Prostate gland (tissue), 2 donors: ENCODE results near the gene CCDC78. TPM values are rescaled to one million over a fixed set of nuclear protein-coding genes. Genes with fewer than 3 reads are reported as not detected.
A peak's percentile ranks its signal among the peaks of the same experiment; 100 is the strongest.
"Not testable (repeated sequence)": the region's sequence is repeated elsewhere in the genome, so short reads cannot be mapped to it uniquely, and the experiment has no call there.

Source experiments
- DNase-seq: peaks from one replicate; pipeline ENCODE4 v3.0.0-alpha.2; 2019; ENCODE audit warnings: low spot score
- H3K27ac ChIP-seq, 2 donors: fragments of 200-600 bp; sonication (generic); 2 replicates each; pipeline ENCODE4 v1.5.1; 2017 to 2019
- H3K27me3 ChIP-seq: fragments of 200-600 bp; sonication (generic); replicated peaks from 2 replicates; pipeline ENCODE4 v1.5.1; 2019; ENCODE audit not compliant: insufficient read depth
- H3K36me3 ChIP-seq, 2 donors: fragments of 200-600 bp; sonication (generic); 1 replicate in 1 of 2; 2 replicates in 1 of 2; pipeline versions ENCODE4 v1.5.1 to v1.8.1; 2017 to 2019
- H3K4me1 ChIP-seq: fragments of 200-600 bp; sonication (generic); replicated peaks from 2 replicates; pipeline ENCODE4 v1.5.1; 2019
- H3K4me3 ChIP-seq, 2 donors: fragments of 200-600 bp; sonication (generic); 2 replicates each; pipeline ENCODE4 v1.5.1; 2017 to 2019
- H3K9me3 ChIP-seq: fragments of 200-600 bp; sonication (generic); 2 replicates; pipeline ENCODE4 v1.5.1; 2017
- POLR2A ChIP-seq: fragments of 450-650 bp; IDR thresholded peaks from one replicate; pipeline ENCODE4 v1.6.1; 2016; ENCODE audit warnings: antibody characterized with exemption, mild to moderate bottlenecking
- POLR2AphosphoS5 ChIP-seq: sonication (generic); formaldehyde crosslinking; IDR thresholded peaks from one replicate; pipeline ENCODE4 v1.6.1; 2017; ENCODE audit warnings: antibody characterized with exemption
- WGBS: methylation state at CpG from one replicate; pipeline ENCODE4 v1.1.5; 2018; 5-methylcytosine and 5-hydroxymethylcytosine counted together
- intact Hi-C: fragments of 100-400 bp; cut with DNase I; formaldehyde crosslinking; loops from one replicate; pipeline ENCODE4 v1.14.2; 2022
- total RNA-seq, 2 donors: library from RNA; depleted of rRNA; stranded (reverse); fragments of >200 nt; gene quantifications; one replicate each; pipeline ENCODE4 v1.1.0, GENCODE V29; 2016
- TF ChIP-seq, protein P1 (sequence below), 4 experiments: fragments of 200-600 bp in 2 of 4; fragments of 450-650 bp in 2 of 4; sonication (generic) in 2 of 4; IDR thresholded peaks; 1 replicate in 3 of 4; 2 replicates in 1 of 4; pipeline ENCODE4 v1.5.1; 2016 to 2019; ENCODE audit warnings: antibody characterized with exemption in 4 of 4, mild to moderate bottlenecking in 2 of 4, moderate library complexity in 2 of 4

CCDC78 gene
- total RNA-seq, 2 donors from 2014 or later, result 2.3 to 3.0 TPM

DNA sequence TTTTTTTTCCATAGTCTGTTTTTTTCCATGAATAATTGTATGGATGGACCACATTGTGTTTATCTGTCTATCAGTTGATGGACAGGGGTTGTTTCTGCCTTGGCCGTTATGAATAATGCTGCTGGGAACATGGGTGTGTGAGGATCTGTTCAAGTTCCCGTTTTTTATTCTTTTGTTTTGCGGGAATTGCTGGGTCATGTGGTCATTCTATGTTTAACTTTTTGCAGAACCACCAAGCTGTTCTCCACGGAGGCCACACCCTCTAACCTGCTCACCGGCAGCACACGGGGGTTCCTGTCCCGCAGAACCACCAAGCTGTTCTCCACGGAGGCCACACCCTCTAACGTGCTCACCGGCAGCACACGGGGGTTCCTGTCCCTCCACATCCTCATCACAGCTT is 28.4 kb upstream of the CCDC78 start:
- no peak overlapping the region for H3K4me3 ChIP-seq
- DNase-seq, result no peak
- 40% methylated on average over 11 of the region's 11 CpGs for WGBS
- intact Hi-C loops, result no loop called here
- no peak for TF ChIP-seq POLR2A
- TF ChIP-seq, protein P1, sequence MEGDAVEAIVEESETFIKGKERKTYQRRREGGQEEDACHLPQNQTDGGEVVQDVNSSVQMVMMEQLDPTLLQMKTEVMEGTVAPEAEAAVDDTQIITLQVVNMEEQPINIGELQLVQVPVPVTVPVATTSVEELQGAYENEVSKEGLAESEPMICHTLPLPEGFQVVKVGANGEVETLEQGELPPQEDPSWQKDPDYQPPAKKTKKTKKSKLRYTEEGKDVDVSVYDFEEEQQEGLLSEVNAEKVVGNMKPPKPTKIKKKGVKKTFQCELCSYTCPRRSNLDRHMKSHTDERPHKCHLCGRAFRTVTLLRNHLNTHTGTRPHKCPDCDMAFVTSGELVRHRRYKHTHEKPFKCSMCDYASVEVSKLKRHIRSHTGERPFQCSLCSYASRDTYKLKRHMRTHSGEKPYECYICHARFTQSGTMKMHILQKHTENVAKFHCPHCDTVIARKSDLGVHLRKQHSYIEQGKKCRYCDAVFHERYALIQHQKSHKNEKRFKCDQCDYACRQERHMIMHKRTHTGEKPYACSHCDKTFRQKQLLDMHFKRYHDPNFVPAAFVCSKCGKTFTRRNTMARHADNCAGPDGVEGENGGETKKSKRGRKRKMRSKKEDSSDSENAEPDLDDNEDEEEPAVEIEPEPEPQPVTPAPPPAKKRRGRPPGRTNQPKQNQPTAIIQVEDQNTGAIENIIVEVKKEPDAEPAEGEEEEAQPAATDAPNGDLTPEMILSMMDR (IDR thresholded peaks at IDR 0.05), result no peak
- TF ChIP-seq POLR2AphosphoS5, result no peak
- no peaks in the 10 kb centered on the region for H3K36me3 ChIP-seq
- no peaks in the 10 kb centered on the region for H3K4me1 ChIP-seq
- no peak overlapping the region for H3K27ac ChIP-seq
- H3K9me3 ChIP-seq, result no peaks in the 10 kb centered on the region
- no peaks in the 10 kb centered on the region for H3K27me3 ChIP-seq

DNA sequence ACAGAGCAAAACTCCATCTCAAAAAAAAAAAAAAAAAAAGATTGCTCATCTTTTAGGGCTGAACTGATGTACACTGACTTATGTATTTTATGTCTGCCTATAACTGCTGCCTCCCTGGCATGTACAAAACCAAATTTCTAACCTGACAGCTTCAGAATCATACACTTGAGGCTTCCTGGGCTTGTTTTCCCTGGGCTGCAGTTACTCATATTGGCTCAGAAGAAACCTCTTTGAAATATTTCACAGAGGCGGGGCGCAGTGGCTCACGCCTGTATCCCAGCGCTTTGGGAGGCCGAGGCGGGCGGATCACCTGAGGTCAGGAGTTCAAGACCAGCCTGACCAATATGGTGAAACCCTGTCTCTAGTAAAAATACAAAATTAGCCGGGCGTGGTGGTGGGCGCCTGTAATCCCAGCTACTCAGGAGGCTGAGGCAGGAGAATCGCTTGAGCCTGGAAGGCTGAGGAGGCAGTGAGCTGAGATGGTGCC is 27.9 kb upstream of the CCDC78 start:
- intact Hi-C loops, H3K27me3 ChIP-seq, H3K4me1 ChIP-seq, H3K36me3 ChIP-seq, DNase-seq, H3K9me3 ChIP-seq, H3K4me3 ChIP-seq, H3K27ac ChIP-seq: not testable (repeated sequence)
- WGBS, result 86% methylated on average over 11 of the region's 11 CpGs

DNA sequence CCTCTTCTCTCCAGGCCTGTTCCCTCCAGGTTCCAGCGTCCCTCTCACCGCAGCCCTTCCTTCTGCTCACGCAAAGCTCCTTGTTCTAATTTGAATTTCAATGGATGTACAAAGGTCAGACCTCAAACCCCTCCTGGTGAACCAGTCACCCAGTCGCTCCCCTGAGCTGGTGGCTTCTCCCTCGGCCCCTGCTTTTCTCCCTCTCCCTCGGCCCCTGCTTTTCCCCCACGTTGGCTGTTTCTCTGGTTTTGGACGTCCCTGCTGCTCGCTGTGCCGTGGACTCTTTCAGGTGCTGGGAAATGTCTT is 25.7 kb upstream of the CCDC78 start:
- Histone ChIP-seq H3K4me1 (no peaks in the 10 kb centered on the region), H3K27ac (peak overlapping the region in 1 of 2 donors; percentile 36), H3K9me3 (no peaks in the 10 kb centered on the region), H3K36me3 (no peaks in the 10 kb centered on the region), H3K27me3 (no peaks in the 10 kb centered on the region), H3K4me3 (no peak overlapping the region)
- WGBS, result 26% methylated on average over 10 of the region's 10 CpGs
- intact Hi-C loops, result no loop called here
- TF ChIP-seq POLR2A, result no peak
- TF ChIP-seq POLR2AphosphoS5, result no peak
- TF ChIP-seq, protein P1 (IDR thresholded peaks at IDR 0.05), result no peak
- DNase-seq, result no peak

DNA sequence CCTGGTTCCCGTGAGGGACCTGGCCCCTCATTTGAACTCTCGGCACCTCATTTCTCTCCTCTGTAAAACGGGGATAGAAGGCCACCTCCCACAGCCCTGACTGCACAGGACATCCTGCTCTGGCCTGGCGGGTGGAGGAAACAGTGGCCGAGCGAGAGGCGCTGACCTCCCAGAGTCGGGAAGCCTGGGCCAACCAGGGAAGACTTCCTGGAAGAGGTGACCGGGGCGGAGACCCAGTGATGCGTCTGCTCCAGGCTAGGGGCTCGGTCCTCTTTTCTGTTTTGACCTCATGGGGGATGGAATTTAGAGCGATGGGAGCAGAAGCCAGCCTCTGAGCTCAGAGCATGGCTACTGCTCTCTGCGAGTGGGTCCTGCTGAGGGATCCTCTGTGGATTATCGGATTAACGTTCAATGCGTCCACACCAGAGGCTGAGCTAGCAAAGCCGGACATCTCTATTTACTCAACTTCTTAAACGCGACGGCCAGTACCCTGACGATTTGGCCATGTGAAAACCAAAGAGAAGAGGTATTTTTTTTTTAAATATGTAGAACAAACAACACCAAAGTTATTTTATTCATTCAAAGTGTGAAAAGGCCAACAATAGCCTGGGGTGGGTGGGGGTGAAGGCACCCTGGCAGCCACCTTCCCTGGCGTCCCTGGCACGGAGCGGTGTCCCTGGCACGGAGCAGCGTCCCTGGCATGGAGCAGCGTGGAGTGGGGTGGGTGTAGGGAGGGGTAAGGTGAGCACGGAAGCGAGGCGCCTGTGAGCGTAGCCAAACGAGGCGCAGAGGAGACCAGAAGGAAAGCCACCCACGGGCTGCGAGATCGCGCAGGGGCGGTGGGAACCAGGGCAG is 25.1 kb upstream of the CCDC78 start:
- H3K4me1 ChIP-seq, result no peaks in the 10 kb centered on the region
- H3K27ac ChIP-seq, result peak overlapping the region in 1 of 2 donors; percentile 36
- intact Hi-C loops, result no loop called here
- no peak for TF ChIP-seq POLR2A
- TF ChIP-seq, protein P1 (IDR thresholded peaks at IDR 0.05), result no peak
- no peak for TF ChIP-seq POLR2AphosphoS5
- WGBS, result 46% methylated on average over 37 of the region's 39 CpGs
- H3K9me3 ChIP-seq, result no peaks in the 10 kb centered on the region
- no peak for DNase-seq
- no peaks in the 10 kb centered on the region for H3K27me3 ChIP-seq
- no peaks in the 10 kb centered on the region for H3K36me3 ChIP-seq
- H3K4me3 ChIP-seq, result no peak overlapping the region

DNA sequence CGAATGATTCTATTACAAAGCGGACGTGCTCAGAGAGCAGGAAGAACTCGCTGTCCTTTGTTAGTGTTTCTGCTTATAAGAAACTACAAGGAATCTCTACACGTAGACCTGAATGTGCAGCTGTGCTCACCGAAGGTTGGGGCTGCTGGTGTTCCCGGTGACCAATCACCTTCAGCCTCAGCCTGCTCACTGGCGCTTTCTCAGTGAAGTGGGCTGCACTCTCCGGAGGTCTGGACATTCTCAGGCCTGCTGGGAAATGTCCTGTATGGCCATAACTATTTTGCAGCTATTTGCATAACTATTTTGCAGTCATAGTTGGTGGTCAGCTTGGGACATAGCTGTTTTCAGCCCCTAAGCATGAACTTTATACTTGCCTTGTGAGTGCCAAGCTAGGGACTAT is 24.2 kb upstream of the CCDC78 start:
- Histone ChIP-seq H3K4me3 (no peak overlapping the region), H3K4me1 (no peaks in the 10 kb centered on the region), H3K27ac (no peak overlapping the region), H3K36me3 (no peaks in the 10 kb centered on the region), H3K27me3 (no peaks in the 10 kb centered on the region), H3K9me3 (no peaks in the 10 kb centered on the region)
- DNase-seq, result no peak
- intact Hi-C loops, result no loop called here
- TF ChIP-seq, protein P1 (IDR thresholded peaks at IDR 0.05), result no peak
- TF ChIP-seq POLR2AphosphoS5 (no peak), POLR2A (no peak)
- 56% methylated on average over 9 of the region's 9 CpGs for whole genome bisulfite sequencing
